DMS 273 treated with DMSO at 0.1 percent for 48 hours (cell line): Measurements from ENCODE around the gene UBXN1.
"Not testable (repeated sequence)": the region's sequence is repeated elsewhere in the genome, so short reads cannot be mapped to it uniquely, and the experiment has no call there.

Source experiments
- DNase-seq: peaks from one replicate; lab custom pipeline; 2025; lab: John Stamatoyannopoulos, UW

The UBXN1 gene

DNA sequence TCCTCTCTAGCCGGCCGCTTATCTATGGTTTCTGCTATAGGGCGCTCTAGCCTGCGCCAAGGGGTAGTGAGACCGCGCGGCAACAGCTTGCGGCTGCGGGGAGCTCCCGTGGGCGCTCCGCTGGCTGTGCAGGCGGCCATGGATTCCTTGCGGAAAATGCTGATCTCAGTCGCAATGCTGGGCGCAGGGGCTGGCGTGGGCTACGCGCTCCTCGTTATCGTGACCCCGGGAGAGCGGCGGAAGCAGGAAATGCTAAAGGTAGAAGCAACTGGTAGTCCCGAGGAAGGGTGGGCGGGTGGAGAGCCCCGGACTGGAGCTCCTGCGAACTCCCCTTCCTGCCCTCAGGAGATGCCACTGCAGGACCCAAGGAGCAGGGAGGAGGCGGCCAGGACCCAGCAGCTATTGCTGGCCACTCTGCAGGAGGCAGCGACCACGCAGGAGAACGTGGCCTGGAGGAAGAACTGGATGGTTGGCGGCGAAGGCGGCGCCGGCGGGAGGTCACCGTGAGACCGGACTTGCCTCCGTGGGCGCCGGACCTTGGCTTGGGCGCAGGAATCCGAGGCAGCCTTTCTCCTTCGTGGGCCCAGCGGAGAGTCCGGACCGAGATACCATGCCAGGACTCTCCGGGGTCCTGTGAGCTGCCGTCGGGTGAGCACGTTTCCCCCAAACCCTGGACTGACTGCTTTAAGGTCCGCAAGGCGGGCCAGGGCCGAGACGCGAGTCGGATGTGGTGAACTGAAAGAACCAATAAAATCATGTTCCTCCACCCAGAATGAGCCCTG lies 7.1 kb downstream of the UBXN1 start, which contains the start of the genes LBHD1 and UQCC3:
Gene LBHD1 (minus strand): TSS at position 660 of the 782 bp plus-strand sequence. CDS start 2,236 bp downstream, outside the sequence.
Gene UQCC3 (plus strand): TSS at position 66 of the 782 bp plus-strand sequence. CDS start 73 bp downstream, at position 139.
- DNase-seq, result peak; percentile 59

DNA sequence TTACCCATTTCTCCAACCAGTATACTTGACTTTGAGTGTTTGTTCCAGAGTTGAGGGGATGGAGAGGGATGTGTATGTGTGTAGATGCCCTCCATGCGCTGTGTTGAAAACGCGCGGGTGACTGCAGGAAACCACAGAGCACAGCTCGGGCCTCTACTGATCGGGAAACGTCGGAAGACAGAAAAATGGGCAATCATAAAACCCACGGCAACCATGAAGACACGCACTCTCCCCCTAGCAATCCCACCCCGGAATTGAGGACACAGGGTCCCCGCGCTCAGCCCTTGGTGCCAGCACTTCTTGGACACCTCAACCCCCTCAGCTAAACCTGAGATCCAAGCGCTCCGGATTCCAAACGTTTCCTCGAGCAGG lies 7.7 kb downstream of the UBXN1 start:
- no peak for DNase-seq

GRCh38 chr11:62669420-62670161 lies 9.3 kb downstream of the UBXN1 start:
- peak; percentile 66 for DNase-seq

DNA sequence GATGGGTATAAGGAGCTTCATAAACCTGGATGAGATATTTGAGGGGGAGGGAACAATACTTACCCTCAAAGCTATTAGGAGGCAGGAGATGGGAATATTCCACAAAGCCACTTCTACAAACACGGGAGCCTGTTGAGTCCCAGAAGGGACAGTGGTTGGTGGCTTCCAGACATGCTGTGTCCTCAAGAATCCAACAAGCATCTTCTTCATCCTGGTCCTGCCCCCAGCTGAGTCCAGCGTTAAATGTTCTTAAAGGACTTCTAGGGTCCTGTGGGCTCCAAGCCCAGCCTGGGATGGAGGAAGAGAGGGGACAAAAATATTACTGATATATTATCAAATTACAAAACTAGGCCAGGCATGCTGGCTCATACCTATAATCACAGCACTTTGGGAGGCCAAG lies 11.4 kb downstream of the UBXN1 start:
- no peak for DNase-seq

DNA sequence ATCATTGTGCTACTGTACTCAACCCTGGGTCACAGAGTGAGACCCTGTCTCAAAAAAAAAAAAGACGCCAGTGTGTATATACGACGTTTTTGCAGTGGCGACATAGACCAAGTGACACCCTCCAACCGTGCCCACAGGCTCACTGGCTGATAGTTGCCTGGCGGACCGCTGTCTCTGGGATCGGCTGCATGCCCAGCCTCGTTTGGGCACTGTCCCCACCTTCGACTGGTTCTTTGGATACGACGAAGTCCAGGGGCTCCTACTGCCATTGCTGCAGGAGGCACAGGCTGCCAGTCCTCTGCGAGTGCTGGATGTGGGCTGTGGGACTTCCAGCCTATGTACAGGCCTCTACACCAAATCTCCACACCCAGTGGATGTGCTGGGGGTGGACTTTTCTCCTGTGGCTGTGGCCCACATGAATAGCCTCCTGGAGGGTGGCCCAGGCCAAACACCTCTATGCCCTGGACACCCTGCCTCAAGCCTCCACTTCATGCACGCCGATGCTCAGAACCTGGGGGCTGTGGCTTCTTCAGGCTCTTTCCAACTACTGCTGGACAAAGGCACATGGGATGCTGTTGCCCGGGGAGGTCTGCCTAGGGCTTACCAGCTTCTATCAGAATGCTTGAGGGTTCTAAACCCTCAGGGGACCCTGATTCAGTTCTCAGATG lies 12.5 kb downstream of the UBXN1 start:
- DNase-seq, result no peak

GRCh38 chr11:62665599-62666258 lies 13.1 kb downstream of the UBXN1 start:
- no peak for DNase-seq

GRCh38 chr11:62665075-62665598 lies 13.7 kb downstream of the UBXN1 start, which contains the start of the genes C11orf98 and CSKMT:
Gene C11orf98 (minus strand): TSS chr11:62665210. CDS start chr11:62665169, 41 bp downstream.
Gene CSKMT (plus strand): TSS chr11:62665312. CDS start chr11:62665880, 568 bp downstream.
- peak; percentile 82 for DNase-seq

DNA sequence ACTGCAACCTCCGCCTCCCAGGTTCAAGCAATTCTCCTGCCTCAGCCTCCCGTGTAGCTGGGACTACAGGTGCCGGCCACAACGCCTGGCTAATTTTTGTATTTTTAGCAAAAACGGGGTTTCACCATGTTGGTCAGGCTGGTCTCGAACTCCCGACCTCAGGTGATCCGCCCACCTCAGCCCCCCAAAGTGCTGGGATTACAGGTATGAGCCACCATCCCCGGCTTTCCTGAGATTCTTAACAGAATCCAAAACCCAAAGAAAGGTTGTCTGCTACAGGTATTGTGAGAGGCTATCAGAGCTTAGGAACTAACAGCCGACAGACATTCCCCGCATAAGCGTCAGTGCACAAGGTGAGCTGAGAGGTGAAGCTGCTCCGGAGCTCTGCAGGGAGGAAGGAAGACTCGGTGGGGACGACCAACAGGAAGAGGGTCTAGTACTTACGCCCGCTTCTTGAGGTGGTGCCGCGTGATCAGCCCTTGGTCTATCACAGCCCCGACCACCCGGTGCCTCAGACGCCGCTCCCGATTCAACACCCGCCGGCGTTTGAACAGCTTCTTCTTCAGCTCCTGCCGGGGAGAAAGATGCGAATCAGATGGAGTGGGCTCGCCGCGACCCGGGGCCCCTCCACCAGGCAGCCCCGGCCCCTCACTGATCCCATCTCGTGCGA lies 14.3 kb downstream of the UBXN1 start:
- DNase-seq, result peak; percentile 22

- DNase-seq, result no peak
Measured at GRCh38 chr11:62656796-62657429, 22.0 kb downstream of the UBXN1 start.

DNA sequence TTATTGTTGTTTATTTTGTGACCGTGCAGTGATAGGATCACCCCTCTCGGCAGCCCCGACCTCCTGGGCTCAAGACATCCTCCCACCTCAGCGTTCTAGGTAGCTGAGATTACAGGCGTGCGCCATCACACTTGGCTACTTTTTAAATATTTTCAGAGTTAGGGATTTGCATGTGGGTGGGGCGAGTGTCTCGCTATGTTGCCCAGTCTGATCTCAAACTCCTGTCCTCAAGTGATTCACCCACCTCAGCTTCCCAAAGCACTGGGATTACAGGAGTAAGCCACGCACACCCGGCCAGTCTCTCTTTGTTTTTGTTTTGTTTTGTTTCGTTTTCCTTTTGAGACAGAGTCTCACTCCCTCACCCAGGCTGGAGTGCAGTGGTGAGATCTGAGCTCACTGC lies 24.6 kb downstream of the UBXN1 start:
- DNase-seq, result no peak

- no peak for DNase-seq
Measured at GRCh38 chr11:62652161-62653006, 26.5 kb downstream of the UBXN1 start.

DNA sequence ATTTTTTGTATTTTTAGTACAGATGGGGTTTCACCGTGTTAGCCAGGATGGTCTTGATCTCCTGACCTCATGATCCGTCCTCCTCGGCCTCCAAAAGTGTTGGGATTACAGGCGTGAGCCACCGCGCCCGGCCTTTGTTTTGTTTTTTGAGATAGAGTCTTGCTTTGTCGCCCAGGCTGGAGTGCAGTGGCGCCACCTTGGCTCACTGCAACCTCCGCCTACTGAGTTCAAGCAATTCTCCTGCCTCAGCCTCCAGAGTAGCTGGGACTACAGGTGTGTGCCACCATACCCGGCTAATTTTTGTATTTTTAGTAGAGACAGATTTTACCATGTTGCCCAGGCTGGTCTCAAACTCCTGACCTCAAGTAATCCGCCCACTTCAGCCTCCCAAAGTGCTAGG lies 28.6 kb downstream of the UBXN1 start:
- DNase-seq, result not testable (repeated sequence)

GRCh38 chr11:62649486-62649885 lies 29.4 kb downstream of the UBXN1 start:
- no peak for DNase-seq

DNA sequence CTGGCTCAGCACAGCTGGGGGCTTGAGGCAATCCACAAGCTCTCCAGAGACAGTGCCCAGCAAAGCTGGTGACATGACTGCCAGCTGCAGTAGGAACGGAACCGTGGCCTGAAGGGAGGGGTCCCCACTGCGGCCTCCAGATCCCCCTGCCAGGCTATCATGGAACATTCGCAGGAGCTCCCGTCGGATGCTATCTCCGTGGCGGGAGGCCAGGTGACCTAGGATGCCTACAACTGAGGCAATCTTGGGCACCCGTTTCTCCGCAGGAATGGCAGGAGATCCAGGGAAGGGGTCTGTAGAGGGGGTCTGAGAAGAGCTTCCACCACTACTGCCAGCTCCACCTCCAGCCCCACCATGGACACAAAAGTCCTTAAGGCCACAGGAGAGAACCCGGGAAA lies 29.9 kb downstream of the UBXN1 start:
- no peak for DNase-seq

DNA sequence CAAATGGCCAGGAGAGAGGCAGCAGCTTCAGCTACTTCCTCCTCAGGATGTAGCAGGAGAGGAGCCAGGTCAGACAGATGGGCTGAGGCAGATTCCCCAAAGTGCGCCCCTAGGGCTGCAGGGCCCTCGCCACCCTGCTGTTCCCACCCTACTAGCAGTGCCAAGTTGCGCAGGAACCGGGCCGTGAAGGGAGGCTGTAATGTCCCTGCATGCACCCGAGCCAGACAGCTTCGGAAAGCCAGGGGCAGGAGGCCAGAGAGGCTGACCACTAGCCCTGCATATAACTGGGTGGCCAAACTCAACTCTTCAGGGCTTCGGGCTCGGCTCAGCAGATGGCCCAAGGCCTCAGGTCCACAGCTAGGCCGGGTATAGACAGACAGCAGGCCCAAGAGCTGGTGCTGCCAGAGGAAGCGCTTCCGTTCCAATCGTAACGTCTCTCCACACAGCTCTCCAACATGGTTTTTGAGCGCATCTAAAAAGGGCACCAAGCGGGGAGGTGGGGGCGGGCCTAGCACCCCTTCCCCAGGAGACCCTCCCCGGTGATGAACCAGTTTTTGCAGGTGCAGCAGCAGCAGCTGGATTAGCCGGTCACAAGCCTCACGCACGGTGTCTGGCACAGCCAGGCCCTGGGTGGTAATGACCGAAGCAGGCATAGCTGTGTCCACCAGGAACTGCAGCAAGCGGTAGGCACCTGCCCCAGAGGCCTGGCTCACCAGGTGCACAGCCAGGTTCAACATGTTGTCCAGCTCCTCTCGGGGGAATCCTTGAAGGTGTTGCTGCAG lies 30.5 kb downstream of the UBXN1 start:
- no peak for DNase-seq

DNA sequence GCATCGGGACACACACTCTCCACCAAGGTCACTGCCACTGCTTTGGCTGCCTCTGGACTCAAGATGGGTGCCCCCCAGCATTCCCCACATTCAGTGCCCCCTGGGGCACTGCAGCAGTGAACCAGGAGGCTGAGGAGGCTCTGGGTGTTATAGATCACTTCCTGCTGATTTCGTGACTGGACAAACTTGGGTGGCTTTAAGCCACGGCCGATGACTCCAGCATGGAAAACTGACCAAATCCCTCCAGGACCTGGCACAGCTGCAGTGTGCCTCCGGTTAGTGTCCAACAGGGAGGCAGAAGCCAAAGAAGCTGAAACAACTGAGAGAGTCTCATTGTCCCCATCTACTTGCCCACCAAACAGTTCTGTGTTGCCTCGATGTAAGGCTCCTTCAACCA lies 31.3 kb downstream of the UBXN1 start:
- no peak for DNase-seq

- no peak for DNase-seq
Measured at GRCh38 chr11:62646825-62647608, 31.9 kb downstream of the UBXN1 start.
